ENCODE data around the gene TMX2. TPM values are rescaled to one million over a fixed set of nuclear protein-coding genes. Genes with fewer than 3 reads are reported as not detected.
A peak's percentile ranks its signal among the peaks of the same experiment; 100 is the strongest.

Gene TMX2
- total RNA-seq, 1 donor from 2014 or later, result 70.4 TPM

DNA sequence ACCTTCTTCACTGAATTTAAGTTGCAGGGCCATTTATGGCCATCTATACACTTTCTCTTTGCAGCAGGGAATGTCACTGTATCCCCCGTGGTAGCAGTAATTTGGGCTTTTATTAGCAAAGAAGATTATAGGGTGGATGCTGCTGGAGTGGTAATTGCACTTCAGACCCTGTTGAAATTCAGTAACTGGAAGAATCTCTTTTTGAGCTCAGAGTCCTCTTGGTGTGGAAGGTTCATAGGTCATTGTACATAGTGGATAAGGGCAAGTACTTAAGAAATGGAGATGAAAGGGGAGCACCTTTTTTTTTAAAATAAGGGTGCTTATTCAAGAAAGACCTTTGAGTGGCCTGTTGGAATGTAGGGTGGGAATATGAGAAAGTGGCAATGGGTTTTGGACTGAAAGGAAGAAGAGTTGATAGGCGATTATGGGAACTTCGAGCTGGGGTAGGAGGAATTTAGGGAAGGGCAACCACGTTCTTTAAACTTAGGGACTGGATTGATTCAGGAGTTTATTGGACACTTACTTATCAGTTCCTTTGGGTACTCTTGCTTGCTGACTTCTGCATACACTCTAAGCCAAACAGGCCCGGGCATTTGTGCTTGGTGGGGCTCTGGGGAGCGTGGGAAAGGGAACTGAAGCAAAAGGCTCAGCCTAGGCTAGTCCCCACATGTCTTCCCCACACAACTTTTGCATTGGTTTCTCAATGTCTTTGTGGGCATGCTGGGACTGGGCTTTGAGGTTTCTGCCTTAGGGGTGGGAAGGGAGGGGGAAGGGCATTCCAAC lies 75.7 kb downstream of the TMX2 start:
- Histone ChIP-seq H3K36me3 (no peaks in the 10 kb centered on the region), H3K4me3 (no peak overlapping the region), H3K4me1 (peaks cover 87% of the 10 kb centered on the region), H3K27me3 (no peaks in the 10 kb centered on the region), H3K27ac (peak overlapping the region; percentile 58), H3K9me3 (no peaks in the 10 kb centered on the region)
- no peak for DNase-seq
- intact Hi-C loops (cut with DNase I), result no loop called here
- peak; percentile 73 for ATAC-seq
- TF ChIP-seq, protein P1, sequence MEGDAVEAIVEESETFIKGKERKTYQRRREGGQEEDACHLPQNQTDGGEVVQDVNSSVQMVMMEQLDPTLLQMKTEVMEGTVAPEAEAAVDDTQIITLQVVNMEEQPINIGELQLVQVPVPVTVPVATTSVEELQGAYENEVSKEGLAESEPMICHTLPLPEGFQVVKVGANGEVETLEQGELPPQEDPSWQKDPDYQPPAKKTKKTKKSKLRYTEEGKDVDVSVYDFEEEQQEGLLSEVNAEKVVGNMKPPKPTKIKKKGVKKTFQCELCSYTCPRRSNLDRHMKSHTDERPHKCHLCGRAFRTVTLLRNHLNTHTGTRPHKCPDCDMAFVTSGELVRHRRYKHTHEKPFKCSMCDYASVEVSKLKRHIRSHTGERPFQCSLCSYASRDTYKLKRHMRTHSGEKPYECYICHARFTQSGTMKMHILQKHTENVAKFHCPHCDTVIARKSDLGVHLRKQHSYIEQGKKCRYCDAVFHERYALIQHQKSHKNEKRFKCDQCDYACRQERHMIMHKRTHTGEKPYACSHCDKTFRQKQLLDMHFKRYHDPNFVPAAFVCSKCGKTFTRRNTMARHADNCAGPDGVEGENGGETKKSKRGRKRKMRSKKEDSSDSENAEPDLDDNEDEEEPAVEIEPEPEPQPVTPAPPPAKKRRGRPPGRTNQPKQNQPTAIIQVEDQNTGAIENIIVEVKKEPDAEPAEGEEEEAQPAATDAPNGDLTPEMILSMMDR (IDR thresholded peaks at IDR 0.05), result no peak

DNA sequence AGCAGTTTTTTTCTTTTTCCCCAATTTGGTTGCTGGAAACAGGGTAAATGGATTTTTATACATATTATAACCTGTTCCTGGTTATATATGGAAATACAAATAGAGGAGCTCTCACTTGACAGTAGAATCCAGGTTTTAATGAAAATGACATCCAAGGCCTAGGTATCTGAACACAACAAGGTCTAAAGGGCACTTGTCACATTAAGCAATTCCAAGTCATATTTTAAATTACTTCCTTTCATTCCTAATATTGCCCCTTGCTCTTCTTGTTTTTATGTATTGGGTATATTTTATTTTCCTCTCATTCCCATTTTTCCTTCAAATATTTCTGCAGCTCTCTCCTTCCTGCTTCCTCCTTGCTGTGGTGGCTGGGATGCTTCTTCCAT lies 76.3 kb downstream of the TMX2 start:
- Histone ChIP-seq H3K4me3 (no peak overlapping the region), H3K9me3 (no peaks in the 10 kb centered on the region), H3K4me1 (peaks cover 87% of the 10 kb centered on the region), H3K27me3 (no peaks in the 10 kb centered on the region), H3K36me3 (peaks cover 5% of the 10 kb centered on the region), H3K27ac (peak overlapping the region; percentile 36)
- TF ChIP-seq, protein P1 (IDR thresholded peaks at IDR 0.05), result no peak
- DNase-seq, result no peak
- no peak for ATAC-seq
- intact Hi-C loops (cut with DNase I), result no loop called here

Other genes with a start within 250 kb of the TMX2 start
- 12.4 TPM for gene SLC43A1, start 196.9 kb upstream of the TMX2 start, total RNA-seq
- 34.7 TPM for gene TIMM10, start 181.8 kb upstream of the TMX2 start, total RNA-seq
- gene SMTNL1, start 175.0 kb upstream of the TMX2 start, total RNA-seq, result not detected
- 120 TPM for gene UBE2L6, start 144.9 kb upstream of the TMX2 start, total RNA-seq
- 490 TPM for gene SERPING1, start 114.9 kb upstream of the TMX2 start, total RNA-seq
- gene YPEL4, start 62.7 kb upstream of the TMX2 start, total RNA-seq, result 6.9 TPM
- gene CLP1, start 54.8 kb upstream of the TMX2 start, total RNA-seq, result 11.7 TPM
- 79.8 TPM for gene ZDHHC5, start 44.5 kb upstream of the TMX2 start, total RNA-seq
- gene MED19, start 378 bp upstream of the TMX2 start, total RNA-seq, result 9.6 TPM
- 103 TPM for gene SELENOH, start 28.9 kb downstream of the TMX2 start, total RNA-seq
- gene BTBD18, start 39.2 kb downstream of the TMX2 start, total RNA-seq, result not detected
- 245 TPM for gene CTNND1, start 49.2 kb downstream of the TMX2 start, total RNA-seq